ENCODE results near the gene CPT1B.

GRCh38 chr22:50531546-50531961 is 46.7 kb downstream of the CPT1B start:
- TF ChIP-seq CTCF (IDR thresholded peaks at IDR 0.05 in 4 of 5, conservative IDR thresholded peaks at IDR 0.05 in 1 of 5) (no peak), POLR2A (IDR thresholded peaks at IDR 0.05) (no peak)
